Natural killer cell (primary cell): ENCODE data around the gene PLXNA2. TPM values are rescaled to one million over a fixed set of nuclear protein-coding genes. Genes with fewer than 3 reads are reported as not detected.

ENCODE experiments used
- ATAC-seq, 3 donors: fragments of 150-1000 bp in 2 of 3; fragments of 200-7000 bp in 1 of 3; cut with Tn5 transposase; 1 replicate in 1 of 3; 2 replicates in 2 of 3; pipeline ENCODE4 v1.10.0; 2021; ENCODE audit warnings: mild to moderate bottlenecking in 2 of 3, moderate library complexity in 2 of 3
- DNase-seq, 2 donors: peaks; one replicate each; pipeline versions ENCODE4 v3.0.0 to v3.0.0-alpha.2; 2013 to 2021; ENCODE audit warnings: mixed read lengths in 1 of 2
- H3K27ac ChIP-seq: one replicate; pipeline ENCODE4 v1.5.1; 2013; ENCODE audit warnings: mild to moderate bottlenecking, low read length
- H3K27me3 ChIP-seq: one replicate; pipeline ENCODE4 v1.6.1; 2013; ENCODE audit warnings: low read length; ENCODE audit not compliant: control insufficient read depth, insufficient read depth
- H3K36me3 ChIP-seq: one replicate; pipeline ENCODE4 v1.6.1; 2013; ENCODE audit warnings: low read length; ENCODE audit not compliant: control insufficient read depth, insufficient read depth
- H3K4me1 ChIP-seq: one replicate; pipeline ENCODE4 v1.6.1; 2013; ENCODE audit warnings: low read length; ENCODE audit not compliant: control insufficient read depth, insufficient read depth
- H3K4me3 ChIP-seq: one replicate; pipeline ENCODE4 v1.5.1; 2013; ENCODE audit warnings: low read length
- H3K9me3 ChIP-seq: one replicate; pipeline ENCODE4 v1.6.1; 2013; ENCODE audit warnings: low read length; ENCODE audit not compliant: control insufficient read depth, insufficient read depth
- H3K27ac Mint-ChIP-seq, 2 donors: one replicate each; pipeline ENCODE4 v1.8.0; 2022; ENCODE audit warnings: mild to moderate bottlenecking in 2 of 2, mixed read lengths in 2 of 2, moderate library complexity in 1 of 2
- H3K27me3 Mint-ChIP-seq, 2 donors: one replicate each; pipeline ENCODE4 v1.8.0; 2022; ENCODE audit warnings: low read depth in 2 of 2, mixed read lengths in 2 of 2
- H3K36me3 Mint-ChIP-seq: one replicate; pipeline ENCODE4 v1.8.0; 2022; ENCODE audit warnings: mixed read lengths
- H3K4me1 Mint-ChIP-seq, 2 donors: one replicate each; pipeline ENCODE4 v1.8.0; 2022; ENCODE audit warnings: mixed read lengths in 2 of 2
- H3K4me3 Mint-ChIP-seq: one replicate; pipeline ENCODE4 v1.8.0; 2022; ENCODE audit warnings: mild to moderate bottlenecking, moderate library complexity, mixed read lengths
- H3K9me3 Mint-ChIP-seq, 2 donors: one replicate each; pipeline ENCODE4 v1.8.0; 2022; ENCODE audit warnings: mixed read lengths in 2 of 2
- WGBS: methylation state at CpG from one replicate; pipeline ENCODE4 v1.1.7; 2013; ENCODE audit warnings: missing lambda C conversion rate; ENCODE audit not compliant: insufficient coverage; 5-methylcytosine and 5-hydroxymethylcytosine counted together
- intact Hi-C: fragments of 100-400 bp; cut with micrococcal nuclease; formaldehyde crosslinking; loops from one replicate; pipeline ENCODE4 v1.14.2; 2022
- total RNA-seq, 4 donors: library from RNA; stranded (reverse); fragments of 120-200 nt in 1 of 4; gene quantifications; one replicate each; pipeline versions ENCODE4 v1.2.3 to v1.2.4, GENCODE V29; 2013 to 2022
- TF ChIP-seq, protein P1 (sequence below): fragments of 200-600 bp; IDR thresholded peaks from one replicate; pipeline ENCODE4 v1.8.0; 2022; ENCODE audit warnings: antibody characterized with exemption

The PLXNA2 gene
- total RNA-seq, 3 donors from 2014 or later (not counting 1 experiment from before 2014, with no cell fraction given) = 2.8 to 8.4 (median 2.8) TPM

DNA sequence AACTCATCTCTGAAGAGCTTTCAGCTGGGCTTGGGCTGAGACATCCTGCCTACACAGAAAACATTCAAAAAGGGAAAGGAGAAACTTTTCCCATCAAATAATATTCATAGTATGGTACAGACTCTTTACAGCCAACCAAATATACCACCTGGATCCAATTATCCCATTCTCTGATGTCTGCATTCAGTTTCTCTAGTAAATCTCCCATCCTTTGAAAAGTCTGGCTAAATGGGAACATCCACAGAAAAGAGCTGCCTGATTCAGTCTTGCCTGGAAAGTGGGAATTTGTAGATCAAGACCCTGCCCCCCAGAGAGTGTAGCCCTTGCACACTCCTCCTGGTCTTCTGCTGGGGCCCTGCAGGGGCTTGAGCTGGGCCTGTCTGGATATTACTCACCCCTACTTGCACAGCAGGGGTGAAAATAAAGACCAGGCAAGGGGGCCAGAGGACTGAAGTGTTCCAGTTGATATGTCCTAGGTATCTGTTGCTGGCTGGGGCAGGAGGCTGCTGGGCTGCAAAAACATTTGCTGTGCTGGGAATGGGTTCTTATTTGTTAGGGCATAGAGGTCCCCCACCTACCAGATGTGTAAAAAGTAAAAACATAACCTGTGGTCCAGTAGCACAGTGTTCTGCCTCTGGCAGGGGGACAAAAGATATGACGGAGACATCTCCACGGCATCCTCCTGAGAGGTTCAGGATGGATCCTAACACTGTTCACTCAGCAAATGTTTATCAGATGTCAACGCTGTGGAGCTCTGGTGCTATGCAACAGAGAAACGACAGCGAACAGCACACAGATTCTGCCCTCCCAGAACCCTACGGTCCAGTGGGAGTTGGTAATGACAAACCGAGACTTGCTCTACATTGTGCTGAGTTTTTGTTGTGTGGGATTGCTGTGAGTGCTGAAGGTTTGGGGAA is 140.3 kb downstream of the PLXNA2 start:
- Histone ChIP-seq H3K4me1 (no peaks in the 10 kb centered on the region), H3K9me3 (no peaks in the 10 kb centered on the region), H3K36me3 (no peaks in the 10 kb centered on the region), H3K27ac (no peak overlapping the region), H3K4me3 (no peak overlapping the region), H3K27me3 (no peaks in the 10 kb centered on the region)
- TF ChIP-seq, protein P1, sequence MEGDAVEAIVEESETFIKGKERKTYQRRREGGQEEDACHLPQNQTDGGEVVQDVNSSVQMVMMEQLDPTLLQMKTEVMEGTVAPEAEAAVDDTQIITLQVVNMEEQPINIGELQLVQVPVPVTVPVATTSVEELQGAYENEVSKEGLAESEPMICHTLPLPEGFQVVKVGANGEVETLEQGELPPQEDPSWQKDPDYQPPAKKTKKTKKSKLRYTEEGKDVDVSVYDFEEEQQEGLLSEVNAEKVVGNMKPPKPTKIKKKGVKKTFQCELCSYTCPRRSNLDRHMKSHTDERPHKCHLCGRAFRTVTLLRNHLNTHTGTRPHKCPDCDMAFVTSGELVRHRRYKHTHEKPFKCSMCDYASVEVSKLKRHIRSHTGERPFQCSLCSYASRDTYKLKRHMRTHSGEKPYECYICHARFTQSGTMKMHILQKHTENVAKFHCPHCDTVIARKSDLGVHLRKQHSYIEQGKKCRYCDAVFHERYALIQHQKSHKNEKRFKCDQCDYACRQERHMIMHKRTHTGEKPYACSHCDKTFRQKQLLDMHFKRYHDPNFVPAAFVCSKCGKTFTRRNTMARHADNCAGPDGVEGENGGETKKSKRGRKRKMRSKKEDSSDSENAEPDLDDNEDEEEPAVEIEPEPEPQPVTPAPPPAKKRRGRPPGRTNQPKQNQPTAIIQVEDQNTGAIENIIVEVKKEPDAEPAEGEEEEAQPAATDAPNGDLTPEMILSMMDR = no peak
- no peak overlapping the region for H3K27ac Mint-ChIP-seq
- ATAC-seq (no peak), DNase-seq (no peak)
- no peaks in the 10 kb centered on the region for H3K36me3 Mint-ChIP-seq
- H3K9me3 Mint-ChIP-seq = no peaks in the 10 kb centered on the region
- no peak overlapping the region for H3K4me3 Mint-ChIP-seq
- no peaks in the 10 kb centered on the region for H3K4me1 Mint-ChIP-seq
- WGBS = 94% methylated on average over 7 of the region's 7 CpGs
- intact Hi-C loops = no loop called here
- peaks cover 5 to 8% of the 10 kb centered on the region in 2 donors for H3K27me3 Mint-ChIP-seq

DNA sequence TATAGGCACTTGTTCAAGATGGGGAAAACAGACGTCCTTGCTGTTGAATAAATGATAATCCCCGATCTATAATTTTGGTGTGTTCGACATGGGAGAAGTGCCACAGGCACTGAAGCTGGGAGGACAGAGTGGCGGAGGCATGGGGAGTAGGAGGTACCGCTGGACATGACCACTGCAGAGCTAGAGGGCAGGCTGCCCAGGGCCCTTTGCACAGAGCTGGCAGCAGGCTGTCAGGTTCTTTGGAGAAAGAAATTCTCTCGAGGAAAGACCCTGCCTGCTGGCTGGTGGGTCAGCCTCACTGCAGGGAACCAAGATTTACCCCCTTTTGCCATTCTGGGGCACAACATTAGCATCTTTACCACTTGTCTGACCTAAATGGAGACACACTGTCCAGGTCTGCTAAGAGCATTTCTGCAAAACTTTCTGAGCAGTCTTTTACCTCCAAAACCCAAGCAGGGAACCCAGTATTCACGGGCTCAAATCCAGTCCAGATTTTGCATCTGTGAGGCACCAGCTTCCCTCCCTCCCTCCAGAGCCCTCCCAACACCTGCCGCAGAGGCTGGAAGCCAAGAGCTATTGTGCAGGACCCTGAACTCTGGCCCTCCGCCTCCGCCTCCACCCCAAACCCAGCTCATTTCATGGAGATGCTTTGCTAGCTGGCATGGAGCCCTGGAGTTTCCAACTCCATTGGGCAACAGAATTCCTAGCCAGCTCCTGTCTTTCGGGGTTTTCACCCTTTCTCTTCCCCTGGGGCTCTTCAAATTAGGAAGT is 142.3 kb downstream of the PLXNA2 start:
- no peak for ATAC-seq
- intact Hi-C loops = no loop called here

DNA sequence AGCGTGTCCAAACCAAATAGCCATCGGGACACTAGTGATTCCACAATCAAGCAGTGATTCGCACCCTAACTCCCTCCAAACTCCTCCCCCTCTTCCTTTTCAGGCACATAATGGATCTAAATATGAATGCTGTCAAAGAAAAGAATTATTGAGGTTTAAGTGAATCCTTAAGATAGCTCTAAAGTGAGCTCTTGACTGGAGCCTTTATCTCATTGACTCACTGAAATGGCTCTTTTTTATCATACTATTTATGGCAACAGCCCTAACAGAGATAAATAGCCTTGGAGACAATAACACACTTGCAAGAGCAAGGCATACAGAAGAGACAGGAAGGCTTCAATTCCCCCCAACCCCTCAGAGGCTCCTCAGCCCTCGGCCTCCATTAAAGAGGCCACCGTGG is 143.3 kb downstream of the PLXNA2 start:
- no peaks in the 10 kb centered on the region for H3K4me1 Mint-ChIP-seq
- WGBS = 96% methylated on average over 4 of the region's 5 CpGs

More for the DNA sequence above, 142.3 kb downstream of the PLXNA2 start:
- WGBS = 83% methylated on average over 11 of the region's 11 CpGs
- no peaks in the 10 kb centered on the region for H3K9me3 ChIP-seq
- Mint-ChIP-seq H3K36me3 (no peaks in the 10 kb centered on the region), H3K4me3 (no peak overlapping the region), H3K27me3 (peaks cover 5 to 8% of the 10 kb centered on the region in 2 donors), H3K9me3 (no peaks in the 10 kb centered on the region), H3K27ac (no peak overlapping the region), H3K4me1 (no peaks in the 10 kb centered on the region)
- no peaks in the 10 kb centered on the region for H3K27me3 ChIP-seq
- H3K4me1 ChIP-seq = no peaks in the 10 kb centered on the region
- H3K27ac ChIP-seq = no peak overlapping the region
- TF ChIP-seq, protein P1 = no peak
- DNase-seq = no peak
- no peaks in the 10 kb centered on the region for H3K36me3 ChIP-seq
- no peak overlapping the region for H3K4me3 ChIP-seq

More for the DNA sequence above, 143.3 kb downstream of the PLXNA2 start:
- TF ChIP-seq, protein P1 = no peak
- Histone ChIP-seq H3K4me1 (no peaks in the 10 kb centered on the region), H3K9me3 (no peaks in the 10 kb centered on the region), H3K4me3 (no peak overlapping the region), H3K27ac (no peak overlapping the region), H3K36me3 (no peaks in the 10 kb centered on the region), H3K27me3 (no peaks in the 10 kb centered on the region)
- Mint-ChIP-seq H3K27me3 (peaks cover 5 to 8% of the 10 kb centered on the region in 2 donors), H3K9me3 (no peaks in the 10 kb centered on the region), H3K27ac (no peak overlapping the region), H3K36me3 (no peaks in the 10 kb centered on the region), H3K4me3 (no peak overlapping the region)
- ATAC-seq (no peak), DNase-seq (no peak)
- intact Hi-C loops = no loop called here
